DOHH2 (cell line): ENCODE measurements around the gene SLC44A3.

Experiments used
- EZH2phosphoT487 ChIP-seq: fragments of 200-600 bp; sonication (generic); IDR thresholded peaks from 2 replicates; pipeline ENCODE4 v1.6.1; 2017; ENCODE audit warnings: borderline replicate concordance, mild to moderate bottlenecking, antibody characterized with exemption, low read length, moderate library complexity, mixed read lengths
- TF ChIP-seq, protein P1 (sequence below): fragments of 200-600 bp; sonication (generic); IDR thresholded peaks from one replicate; pipeline ENCODE4 v1.5.1; 2014; ENCODE audit warnings: antibody characterized with exemption, mild to moderate bottlenecking, low read depth, low read length; ENCODE audit not compliant: poor library complexity, severe bottlenecking

DNA sequence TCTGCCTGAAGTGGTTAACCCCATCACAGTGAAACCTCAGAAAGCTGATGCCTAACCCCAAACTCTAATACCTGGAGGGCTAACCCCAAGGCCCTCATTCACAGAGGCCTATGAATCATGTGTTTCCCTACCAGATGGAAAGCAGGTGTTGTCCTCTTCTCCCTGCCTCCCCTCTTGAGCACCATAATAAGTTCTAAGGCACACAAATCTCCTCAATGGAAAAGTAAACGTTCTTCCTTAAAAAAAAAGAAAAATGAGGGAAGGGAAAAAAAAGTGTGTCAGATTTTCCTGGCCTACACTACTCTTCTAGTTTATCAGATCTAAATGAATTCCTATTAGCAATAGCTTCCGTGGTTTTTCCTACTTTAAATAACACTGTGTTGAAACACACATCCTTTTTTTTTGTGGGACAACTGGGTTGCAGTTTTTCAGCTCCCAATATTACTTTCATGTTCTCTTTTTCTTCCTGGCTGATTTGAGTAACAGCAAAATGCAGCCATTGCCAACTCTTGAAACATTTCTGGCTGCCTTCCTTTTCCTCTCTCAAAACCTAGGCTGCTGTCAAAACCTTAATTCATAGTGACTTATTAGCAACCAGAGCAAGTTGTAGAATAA is 43.2 kb downstream of the SLC44A3 start:
- TF ChIP-seq, protein P1, sequence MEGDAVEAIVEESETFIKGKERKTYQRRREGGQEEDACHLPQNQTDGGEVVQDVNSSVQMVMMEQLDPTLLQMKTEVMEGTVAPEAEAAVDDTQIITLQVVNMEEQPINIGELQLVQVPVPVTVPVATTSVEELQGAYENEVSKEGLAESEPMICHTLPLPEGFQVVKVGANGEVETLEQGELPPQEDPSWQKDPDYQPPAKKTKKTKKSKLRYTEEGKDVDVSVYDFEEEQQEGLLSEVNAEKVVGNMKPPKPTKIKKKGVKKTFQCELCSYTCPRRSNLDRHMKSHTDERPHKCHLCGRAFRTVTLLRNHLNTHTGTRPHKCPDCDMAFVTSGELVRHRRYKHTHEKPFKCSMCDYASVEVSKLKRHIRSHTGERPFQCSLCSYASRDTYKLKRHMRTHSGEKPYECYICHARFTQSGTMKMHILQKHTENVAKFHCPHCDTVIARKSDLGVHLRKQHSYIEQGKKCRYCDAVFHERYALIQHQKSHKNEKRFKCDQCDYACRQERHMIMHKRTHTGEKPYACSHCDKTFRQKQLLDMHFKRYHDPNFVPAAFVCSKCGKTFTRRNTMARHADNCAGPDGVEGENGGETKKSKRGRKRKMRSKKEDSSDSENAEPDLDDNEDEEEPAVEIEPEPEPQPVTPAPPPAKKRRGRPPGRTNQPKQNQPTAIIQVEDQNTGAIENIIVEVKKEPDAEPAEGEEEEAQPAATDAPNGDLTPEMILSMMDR = no peak
- TF ChIP-seq EZH2phosphoT487 = no peak
